Measurements from ENCODE around the gene PCGF3. TPM values are rescaled to one million over a fixed set of nuclear protein-coding genes. Genes with fewer than 3 reads are reported as not detected.

Gene PCGF3
- total RNA-seq, 1 donor from 2014 or later = 20.9 TPM

DNA sequence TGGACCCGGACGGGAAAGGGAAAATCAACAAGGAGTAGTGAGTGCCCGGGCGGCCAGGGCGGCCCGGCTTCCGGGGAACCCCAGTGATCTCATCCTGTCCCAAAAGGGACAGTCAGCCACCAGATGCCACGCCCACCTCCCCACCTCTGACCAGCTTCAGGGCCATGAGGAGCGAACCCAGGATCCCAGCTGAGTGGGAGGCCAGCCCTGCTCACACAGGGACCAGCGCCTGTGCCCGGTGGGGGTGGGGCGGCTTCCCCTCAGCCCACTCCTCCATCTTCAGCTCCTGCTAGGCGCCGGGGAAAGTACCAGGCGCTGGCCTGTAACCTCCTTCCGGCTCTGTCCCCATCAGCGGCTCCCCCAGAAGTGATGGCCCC is 25.1 kb upstream of the PCGF3 start:
- DNase-seq (peak; percentile 42), ATAC-seq (no peak)
- intact Hi-C loops (cut with micrococcal nuclease) = no loop called here

DNA sequence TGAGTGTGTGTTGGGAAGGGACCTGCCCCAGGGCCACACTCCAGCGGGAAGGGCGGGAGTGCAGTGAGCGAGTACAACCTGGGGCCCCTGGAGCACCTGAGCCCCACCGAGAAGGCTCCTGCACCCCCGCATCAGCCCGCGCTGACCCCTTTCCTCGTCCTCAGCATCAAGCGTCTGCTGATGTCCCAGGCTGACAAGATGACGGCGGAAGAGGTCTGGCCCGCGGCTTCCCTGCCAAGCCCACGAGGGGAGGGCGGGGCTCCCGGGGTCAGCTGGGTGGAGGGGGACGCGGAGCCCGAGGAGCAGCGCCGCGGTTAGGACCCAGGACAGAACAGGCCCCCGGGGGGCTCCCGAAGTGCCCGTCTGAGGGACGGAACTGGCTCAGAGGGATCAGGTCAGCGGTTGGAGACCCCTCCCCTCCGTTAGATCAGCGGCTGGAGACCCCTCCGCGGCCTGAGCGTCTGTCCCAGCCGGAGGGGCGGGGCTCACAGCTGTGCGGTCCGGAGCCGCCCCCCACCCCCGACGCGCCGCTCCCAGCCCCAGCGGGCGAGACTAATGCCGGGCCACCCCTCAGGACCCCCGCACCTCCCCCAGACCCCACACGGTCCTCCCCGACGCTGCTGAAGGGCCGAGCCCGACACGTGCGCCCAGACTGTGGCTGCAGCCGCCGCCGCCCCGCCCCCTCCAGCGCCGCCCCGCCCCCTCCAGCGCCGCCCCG is 24.5 kb upstream of the PCGF3 start:
- intact Hi-C loops (cut with micrococcal nuclease) = no loop called here
- peak; percentile 60 for ATAC-seq

DNA sequence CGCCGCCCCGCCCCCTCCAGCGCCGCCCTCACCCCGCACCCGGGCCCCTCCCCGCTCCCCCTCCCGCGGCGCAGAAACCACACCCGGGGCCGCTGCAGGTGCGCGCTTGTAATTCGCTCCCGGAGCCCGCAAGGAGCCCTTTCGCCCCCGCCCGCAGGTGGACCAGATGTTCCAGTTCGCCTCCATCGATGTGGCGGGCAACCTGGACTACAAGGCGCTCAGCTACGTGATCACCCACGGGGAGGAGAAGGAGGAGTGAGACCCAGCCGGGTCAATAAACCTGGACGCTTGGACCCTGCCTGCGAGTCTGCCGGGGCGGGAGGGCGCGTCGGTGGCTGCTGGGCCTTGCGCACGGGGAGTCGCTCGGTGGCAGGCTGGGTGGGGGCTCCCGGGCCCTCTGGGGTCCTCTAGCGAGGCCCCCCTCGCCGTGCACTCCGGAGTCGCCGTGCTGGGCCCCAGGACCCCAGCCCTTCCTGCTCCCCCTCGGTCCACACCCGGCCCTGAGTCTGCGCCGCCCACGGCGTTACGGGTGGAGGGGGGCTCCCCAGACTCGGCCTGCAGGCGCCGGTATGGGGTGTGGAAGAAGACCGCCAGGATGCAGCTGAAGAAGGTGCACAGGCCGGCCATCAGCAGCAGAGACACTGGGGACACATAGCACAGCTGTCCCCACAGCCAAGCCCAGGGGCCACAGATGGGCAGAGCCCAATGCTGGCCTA is 23.7 kb upstream of the PCGF3 start:
- intact Hi-C loops (cut with micrococcal nuclease) = no loop called here
- DNase-seq (peak; percentile 59), ATAC-seq (no peak)

More for the DNA sequence above, 24.5 kb upstream of the PCGF3 start:
- DNase-seq = peak; percentile 86

DNA sequence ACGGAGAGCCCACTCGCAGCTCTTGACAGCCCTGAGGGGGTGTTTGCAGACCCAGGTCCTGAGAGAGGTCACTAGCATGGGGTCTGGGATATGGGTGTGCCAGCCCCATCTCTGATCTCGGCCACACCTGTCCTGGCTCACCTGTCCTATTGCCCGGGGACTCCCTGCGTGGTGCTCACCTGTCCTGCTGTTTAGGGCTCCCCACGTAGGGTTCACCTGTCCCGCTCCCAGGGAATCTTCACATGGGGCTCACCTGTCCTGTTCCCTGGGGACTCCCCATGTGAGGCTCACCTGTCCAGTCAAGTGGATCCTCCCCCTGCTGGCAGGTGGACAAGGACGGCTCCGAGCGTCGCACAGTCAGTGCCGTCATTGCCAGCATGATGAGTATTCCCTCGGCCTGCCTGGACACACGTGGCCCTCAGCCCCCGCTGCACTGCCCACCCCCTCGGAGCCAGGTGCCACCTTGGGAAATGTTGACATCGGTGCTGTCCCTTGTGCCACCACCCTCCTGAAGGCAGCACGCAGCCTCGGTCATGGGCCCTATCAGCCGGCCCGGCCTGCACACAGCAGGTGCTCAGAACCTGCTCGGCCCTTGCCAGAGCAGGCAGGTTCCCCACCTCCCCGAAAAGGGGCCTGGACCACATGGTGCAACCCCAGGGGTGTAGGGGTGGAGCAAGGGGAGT is 23.0 kb upstream of the PCGF3 start:
- DNase-seq (peak; percentile 28), ATAC-seq (no peak)
- intact Hi-C loops (cut with micrococcal nuclease) = no loop called here

DNA sequence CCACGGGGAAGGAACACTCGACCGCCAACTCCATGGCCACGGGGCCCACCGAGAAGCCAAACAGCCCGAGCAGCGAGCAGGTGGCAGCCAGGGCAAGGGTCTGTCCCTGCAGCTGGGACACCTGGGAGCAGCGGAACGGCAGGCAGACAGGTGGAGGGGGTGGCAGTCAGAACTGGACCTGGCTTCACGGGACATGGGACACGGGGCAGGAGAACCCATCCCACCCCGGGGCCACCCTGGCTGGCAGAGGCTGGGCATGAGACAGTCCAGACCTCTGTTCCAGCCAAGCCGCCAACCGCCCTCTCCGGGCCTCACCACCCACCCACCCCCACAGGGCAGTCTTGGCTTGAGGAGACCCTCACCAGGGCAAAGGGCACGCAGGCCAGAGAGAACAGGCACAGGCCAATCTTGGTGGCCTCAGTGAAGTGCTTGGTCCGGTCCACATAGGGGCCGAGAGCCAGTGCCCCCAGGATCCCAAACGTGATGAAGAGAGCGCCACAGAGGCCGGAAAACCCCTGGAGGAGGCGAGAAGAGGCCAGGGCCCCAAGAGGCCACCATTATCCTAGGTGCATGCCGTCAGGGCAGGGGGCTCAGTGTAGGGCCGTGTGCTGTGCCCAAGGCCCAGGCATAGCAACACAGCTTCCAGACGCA is 22.3 kb upstream of the PCGF3 start:
- ATAC-seq = no peak
- intact Hi-C loops (cut with micrococcal nuclease) = no loop called here
- DNase-seq = peak; percentile 27

DNA sequence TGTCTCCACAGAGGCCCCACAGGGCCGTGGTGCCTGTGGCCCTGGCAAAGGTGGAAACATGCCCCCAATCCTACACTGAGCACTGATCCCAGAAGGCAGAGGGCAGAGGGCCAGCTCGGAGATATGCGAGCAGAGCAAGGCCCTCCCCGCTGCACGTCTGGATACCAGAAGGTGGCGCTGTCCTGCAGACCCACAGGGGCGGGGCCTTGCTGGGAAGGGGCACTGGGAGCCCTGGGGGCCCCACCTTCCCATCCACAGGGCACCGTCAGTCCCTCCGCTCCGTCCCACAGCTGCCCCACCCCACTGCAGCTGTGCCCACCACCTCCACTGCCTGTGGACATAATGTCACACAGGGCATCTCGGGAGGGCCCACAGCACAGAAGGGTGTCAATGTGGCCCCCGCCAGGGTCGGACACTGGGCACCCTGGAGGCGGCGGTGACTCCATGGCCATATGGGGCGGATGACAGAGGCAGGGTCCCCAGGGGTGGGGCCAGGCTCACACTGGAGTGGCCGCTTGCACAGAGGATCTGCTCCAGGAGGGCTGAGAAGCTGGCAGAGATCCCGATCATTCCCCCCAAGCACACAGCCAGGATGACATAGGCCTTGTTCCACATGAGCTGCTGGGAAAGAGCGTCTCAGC is 21.5 kb upstream of the PCGF3 start:
- intact Hi-C loops (cut with micrococcal nuclease) = no loop called here
- ATAC-seq (peak; percentile 31), DNase-seq (peak; percentile 85)

DNA sequence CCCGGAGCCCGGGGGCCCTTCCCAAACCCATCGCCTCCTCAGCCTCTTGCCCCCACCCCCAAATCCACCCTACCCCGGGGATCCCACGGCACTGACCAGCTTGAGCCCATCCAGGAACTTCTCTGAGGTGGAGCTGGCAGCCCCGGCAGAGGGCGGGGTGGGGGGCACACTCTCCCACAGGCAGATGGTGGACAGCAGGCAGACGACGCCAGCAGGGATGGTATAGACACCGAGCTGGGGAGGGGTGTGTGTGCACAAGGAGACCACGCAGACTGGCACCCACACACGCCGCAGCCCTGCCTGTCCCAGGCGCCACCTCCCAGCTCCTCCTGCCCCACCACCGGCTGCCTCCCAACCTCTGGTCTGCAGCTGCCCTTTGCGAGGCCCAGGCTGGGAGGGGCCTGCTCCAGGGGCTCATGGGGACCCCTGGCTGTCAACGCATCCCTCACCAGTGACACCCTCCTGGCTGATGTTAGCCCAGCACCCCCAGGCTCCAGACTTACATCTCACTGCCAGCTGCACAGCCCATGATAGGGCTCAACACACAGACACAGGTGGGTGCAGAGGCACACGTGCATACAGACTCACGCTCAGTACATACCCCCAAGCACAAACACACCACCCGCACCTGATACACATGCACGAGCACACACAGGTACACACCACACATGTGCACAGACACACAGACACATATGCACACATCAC is 20.9 kb upstream of the PCGF3 start:
- DNase-seq (peak; percentile 32), ATAC-seq (no peak)
- intact Hi-C loops (cut with micrococcal nuclease) = no loop called here

DNA sequence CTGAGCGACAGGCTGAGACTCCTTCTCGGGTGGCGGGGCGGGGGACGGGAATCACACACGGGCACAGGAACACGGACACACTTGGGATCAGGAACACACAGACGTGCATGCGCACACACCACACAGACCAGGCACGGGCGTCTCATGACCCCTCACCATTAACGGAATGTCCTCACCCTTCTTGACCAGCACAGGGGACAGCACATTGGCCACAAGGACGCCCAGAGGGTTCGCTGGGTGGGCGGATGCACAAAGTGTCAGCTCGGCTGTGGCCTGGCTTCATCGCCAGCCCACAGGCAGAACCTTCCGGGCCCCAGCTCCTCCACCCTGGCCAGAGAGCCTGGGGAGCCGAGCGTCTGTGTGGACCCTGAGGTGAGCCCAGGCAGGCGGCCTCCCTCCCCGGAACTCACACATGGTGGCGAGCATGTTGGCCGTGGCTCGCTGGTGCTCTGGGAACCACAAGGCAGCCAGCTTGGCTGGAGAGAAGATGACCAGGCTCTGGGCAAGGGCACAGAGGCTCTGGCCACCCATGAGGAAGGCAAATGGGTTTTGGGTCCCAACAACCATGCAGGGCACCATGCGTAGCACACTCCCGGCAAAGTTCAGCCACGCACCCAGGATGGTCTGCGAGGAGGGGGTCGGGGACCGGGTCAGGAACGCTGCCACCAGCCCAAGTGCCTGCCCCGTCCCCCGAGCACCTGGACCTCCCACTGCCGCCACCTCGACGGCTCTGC is 19.8 kb upstream of the PCGF3 start:
- intact Hi-C loops (cut with micrococcal nuclease) = no loop called here
- peak; percentile 34 for DNase-seq
- ATAC-seq = no peak

DNA sequence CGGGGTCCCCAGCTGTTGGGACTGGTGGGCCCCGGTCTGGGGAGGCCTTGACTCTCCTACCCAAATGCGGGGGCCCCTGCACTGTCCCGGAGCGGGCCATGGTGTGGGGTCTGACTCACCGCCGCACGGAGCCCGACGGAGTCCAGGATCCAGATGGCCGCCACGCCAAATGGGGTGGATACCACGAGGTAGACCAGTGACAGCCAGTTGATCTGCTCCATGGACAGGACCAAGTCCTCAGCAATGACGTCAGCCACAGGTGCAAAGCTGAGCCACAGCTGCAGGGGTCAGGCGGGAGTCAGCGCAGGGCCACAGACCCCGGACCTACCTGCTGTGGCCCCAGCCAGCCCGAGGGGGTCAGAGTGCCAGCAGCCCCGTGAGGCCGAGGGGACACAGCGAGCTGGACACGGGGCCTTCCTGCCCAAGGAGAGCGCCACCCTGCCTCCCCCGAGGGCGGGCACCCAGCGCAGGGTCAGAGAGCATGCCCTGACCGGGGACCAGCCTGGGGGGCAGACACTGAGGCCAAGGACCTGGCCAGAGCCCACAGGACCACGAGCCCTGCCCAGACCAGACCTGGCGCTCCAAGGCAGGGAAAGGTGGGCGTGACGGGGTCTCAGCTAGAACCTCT is 19.1 kb upstream of the PCGF3 start:
- ATAC-seq (no peak), DNase-seq (peak; percentile 39)
- intact Hi-C loops (cut with micrococcal nuclease) = no loop called here

DNA sequence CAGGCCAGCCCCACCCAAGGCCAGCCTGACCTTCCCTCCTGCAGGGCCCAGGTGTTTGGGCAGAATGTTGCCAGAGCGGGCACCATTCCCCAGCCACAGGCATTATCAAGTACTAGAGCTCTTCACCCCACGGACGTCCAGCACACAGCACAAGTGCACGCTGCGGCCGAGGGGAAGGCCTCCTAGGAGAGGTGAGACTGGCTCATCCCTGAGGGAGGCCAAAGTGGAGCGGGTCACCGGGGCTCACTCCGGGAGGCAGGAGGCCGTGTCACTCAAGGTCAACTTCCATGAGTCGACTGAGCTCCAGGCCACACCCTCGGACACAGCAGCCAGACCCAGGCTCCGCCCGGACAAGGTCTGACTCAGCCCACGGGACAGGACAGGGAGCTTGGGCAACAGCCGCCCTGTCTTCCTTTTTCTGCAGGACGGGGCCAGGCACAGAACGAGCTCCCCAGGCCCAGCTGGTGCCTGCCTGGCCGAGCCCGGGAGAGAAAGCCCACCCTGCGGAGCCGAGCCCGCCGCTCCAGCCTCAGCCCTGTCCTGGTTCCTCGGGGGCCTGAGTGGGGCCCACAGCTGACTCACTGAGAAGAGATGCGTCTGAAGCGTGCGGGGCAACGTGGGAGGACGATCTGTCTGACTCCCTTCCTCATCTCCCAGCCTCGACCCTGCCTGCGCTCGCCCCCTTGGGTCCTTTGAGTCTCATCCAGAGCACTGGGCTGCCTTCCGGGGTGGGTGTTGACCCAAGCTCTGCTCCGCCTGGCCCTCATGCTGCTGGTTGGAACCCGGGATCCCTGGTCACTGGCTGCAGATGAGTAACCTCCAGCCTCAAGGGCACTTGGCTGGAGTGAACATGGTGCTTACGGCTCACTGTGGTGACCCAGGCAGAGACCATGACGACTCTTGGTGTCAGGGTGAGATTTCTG is 18.3 kb upstream of the PCGF3 start:
- DNase-seq (peak; percentile 94), ATAC-seq (peak; percentile 85)
- intact Hi-C loops (cut with micrococcal nuclease) = no loop called here

DNA sequence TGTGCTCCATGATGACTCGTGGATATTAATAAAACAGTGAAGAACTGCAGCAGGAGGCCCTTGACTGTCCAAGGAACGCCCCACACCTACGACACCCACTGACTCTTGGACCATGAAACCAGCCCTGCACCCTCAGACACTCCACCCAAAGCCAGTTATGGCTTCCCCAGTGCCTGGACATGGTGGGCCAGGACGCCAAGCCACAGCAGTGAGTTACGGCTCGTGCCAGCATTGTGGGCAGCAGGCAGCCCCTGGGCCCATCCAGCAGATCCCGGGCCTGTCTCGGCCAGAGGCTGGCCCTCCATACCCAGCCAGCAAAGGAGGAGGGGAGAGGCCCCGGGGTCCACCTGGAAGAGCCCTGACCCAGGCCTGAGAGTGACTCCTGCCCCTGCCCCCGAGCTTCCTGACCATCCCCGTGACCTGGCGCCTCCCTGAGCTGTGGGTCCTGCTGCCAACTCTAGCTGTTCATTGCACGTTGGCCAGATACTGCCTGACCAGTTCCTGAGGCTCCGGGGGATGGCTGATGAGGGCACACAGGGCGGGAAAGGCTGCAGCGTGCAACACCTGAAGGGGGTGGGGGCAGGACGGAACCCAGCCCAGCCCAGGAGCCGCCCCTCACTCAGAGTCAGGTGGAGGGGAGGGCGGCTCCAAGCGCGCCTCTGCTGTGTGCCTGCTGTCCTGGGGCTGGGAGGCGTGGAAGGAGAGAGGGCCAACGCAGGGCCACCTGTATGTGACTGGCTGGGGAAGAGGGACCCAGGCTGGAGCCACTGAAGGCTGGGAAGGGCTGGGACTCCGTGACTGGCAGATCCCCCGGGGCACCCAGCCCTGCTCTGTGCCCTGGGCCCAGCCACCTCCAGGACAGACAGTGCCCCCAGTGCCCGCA is 17.4 kb upstream of the PCGF3 start:
- intact Hi-C loops (cut with micrococcal nuclease) = no loop called here
- DNase-seq = peak; percentile 41

DNA sequence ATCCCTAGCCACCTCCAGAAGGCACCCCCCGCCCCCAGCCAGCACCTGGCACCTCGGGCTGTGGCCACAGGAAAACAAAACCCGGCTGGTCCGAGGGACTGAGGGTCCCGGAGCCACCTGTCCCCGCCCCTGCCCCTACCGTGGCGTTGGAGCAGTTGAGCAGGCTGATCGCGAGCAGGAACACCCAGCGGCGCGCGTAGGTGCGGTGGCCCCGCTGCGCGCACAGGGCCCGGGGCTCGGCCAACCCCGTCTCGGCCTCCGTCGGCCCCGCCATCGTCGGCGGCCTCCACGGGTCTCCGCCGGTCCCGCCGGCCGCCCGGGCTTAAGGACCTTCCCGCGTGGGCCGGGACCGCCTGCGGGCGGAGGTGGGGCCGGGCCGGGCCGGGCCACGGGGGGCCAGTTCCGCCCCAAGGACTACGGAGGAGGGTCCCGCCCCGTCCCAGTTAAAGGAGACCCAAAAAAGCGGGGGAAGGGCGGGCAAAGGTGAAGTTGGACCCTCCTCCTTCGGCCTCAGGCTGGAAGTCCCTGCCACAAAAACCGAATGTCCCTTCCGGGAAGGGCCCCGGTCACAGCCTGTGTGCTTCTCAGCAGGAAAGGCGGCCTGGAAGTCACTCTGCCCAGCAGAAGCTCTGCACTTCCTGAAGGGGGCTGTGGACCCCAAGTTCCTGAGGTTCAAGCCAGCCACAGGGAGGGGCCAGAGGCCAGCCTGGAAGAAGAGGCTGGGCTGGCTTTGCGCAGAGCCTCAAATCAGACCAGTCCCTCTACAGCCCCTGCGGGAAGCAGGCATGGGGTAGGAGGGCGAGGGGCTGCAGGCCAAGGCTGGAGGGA is 16.6 kb upstream of the PCGF3 start, which contains the start of gene SLC49A3:
SLC49A3 (minus strand) TSS at position 298 of the 828 bp plus-strand sequence; CDS start at position 274, 24 bp downstream.
- peak; percentile 62 for DNase-seq
- intact Hi-C loops (cut with micrococcal nuclease) = no loop called here
- ATAC-seq = peak; percentile 51

More for the DNA sequence above, 17.4 kb upstream of the PCGF3 start:
- peak; percentile 7 for ATAC-seq

DNA sequence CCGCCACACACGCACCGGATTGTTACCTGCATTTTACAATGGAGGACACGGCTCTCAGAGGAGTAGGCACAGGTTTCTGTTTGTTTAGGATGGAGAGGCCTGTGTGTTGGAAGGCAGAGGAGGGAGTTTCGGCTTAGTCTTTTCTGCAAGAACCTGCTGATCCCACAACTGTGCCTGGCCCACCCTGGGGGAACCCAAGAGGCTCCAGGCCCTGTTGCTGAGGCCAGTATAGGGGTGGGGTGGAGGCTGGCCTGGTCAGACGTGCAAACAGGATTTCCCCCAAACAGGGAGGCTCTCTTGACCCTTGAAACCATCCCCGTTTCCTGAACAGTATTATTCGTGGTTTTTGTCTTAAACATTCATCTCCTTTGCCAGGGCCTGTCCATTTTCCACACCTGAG is 15.9 kb upstream of the PCGF3 start:
- no peak for ATAC-seq
- no peak for DNase-seq
- intact Hi-C loops (cut with micrococcal nuclease) = no loop called here

DNA sequence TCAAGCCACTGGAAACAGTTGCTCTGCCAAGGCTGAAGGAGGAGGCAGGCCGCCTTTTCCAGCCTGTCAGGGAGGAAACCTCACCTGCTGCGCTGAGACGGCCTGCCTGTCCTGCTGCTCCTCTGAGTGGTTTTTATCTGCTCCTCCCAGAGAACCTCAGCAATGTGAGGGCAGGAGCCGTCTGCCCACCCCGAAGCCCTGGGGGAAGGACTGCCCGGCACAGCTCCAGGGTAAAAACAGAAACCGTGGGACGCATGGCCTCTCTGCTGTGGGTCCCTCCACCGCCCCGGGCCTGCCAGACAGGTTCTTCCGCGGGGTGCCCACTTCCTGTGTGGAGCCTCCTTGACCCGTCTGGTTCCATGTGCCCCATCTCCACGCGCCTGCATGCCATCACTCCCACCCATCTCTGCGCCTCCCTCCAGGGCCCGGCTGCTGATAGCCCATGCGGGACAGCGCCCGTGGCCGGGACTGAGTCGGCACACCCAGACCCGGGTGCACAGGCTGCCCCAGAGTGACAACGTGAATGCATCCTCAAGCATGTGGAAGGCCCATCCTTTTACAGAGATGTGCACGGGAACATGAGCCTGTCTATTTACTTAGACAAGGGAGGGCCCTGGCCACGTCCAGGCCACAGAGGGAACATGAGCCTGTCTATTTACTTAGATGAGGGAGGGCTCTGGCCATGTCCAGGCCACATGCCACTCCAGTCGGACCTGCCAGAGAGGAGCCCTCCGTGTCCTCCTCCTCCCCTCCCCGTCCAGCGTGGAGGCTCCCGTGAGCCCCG is 12.7 kb upstream of the PCGF3 start:
- ATAC-seq = no peak
- peak; percentile 23 for DNase-seq

More for the DNA sequence above, 12.7 kb upstream of the PCGF3 start:
- intact Hi-C loops (cut with micrococcal nuclease) = no loop called here
